SK-N-SH treated with all-trans-retinoic acid at 6 μM for 48 hours (cell line): ENCODE results near the gene C1D.

Experiments
- CREB5 ChIP-seq: fragments of 250-450 bp; sonication (Bioruptor Pico); IDR thresholded peaks from 2 replicates; pipeline ENCODE4 v1.5.1; 2020; ENCODE audit warnings: low read depth, mild to moderate bottlenecking, moderate library complexity
- CSRNP3 ChIP-seq: fragments of 250-450 bp; sonication (Bioruptor Pico); IDR thresholded peaks from 2 replicates; pipeline ENCODE4 v1.5.1; 2021; ENCODE audit warnings: mild to moderate bottlenecking, moderate library complexity
- ESRRG ChIP-seq: fragments of 250-450 bp; sonication (Bioruptor Pico); IDR thresholded peaks from 2 replicates; pipeline ENCODE4 v1.6.1; 2021; ENCODE audit warnings: mild to moderate bottlenecking
- GLIS3 ChIP-seq: fragments of 250-450 bp; sonication (Bioruptor Pico); IDR thresholded peaks from 2 replicates; pipeline ENCODE4 v1.5.0; 2020; ENCODE audit warnings: mild to moderate bottlenecking, moderate library complexity
- PATZ1 ChIP-seq: fragments of 250-450 bp; sonication (Bioruptor Pico); IDR thresholded peaks from 2 replicates; pipeline ENCODE4 v1.8.0; 2020; ENCODE audit warnings: mild to moderate bottlenecking, moderate library complexity, borderline replicate concordance
- TCF4 ChIP-seq: fragments of 250-450 bp; sonication (Bioruptor Pico); IDR thresholded peaks from 2 replicates; pipeline ENCODE4 v1.8.0; 2021; ENCODE audit warnings: mild to moderate bottlenecking, moderate library complexity, borderline replicate concordance
- TSHZ2 ChIP-seq: fragments of 250-450 bp; sonication (Bioruptor Pico); IDR thresholded peaks from 2 replicates; pipeline ENCODE4 v1.5.0; 2020; ENCODE audit warnings: mild to moderate bottlenecking, moderate library complexity
- ZFP3 ChIP-seq: fragments of 250-450 bp; sonication (Bioruptor Pico); IDR thresholded peaks from 2 replicates; pipeline ENCODE4 v1.5.0; 2020; ENCODE audit warnings: mild to moderate bottlenecking, moderate library complexity
- ZFP30 ChIP-seq: fragments of 450-650 bp; formaldehyde crosslinking; IDR thresholded peaks from 2 replicates; pipeline ENCODE4 v1.5.0; 2022; ENCODE audit warnings: mild to moderate bottlenecking, moderate library complexity

GRCh38 chr2:68088940-68089339 lies 26.1 kb upstream of the C1D start:
- TF ChIP-seq PATZ1 (CRISPR knock-in tag) (no peak), CREB5 (no peak), ESRRG (CRISPR knock-in tag) (no peak), ZFP30 (CRISPR knock-in tag) (no peak), GLIS3 (CRISPR knock-in tag) (no peak), ZFP3 (CRISPR knock-in tag) (no peak), TSHZ2 (CRISPR knock-in tag) (no peak), TCF4 (CRISPR knock-in tag) (no peak), CSRNP3 (no peak)
